CD4-positive, alpha-beta T cell treated with Interleukin-4 for 1 hour (primary cell): Measurements from ENCODE around the gene SEMA3E.
"Not testable (repeated sequence)": the region's sequence is repeated elsewhere in the genome, so short reads cannot be mapped to it uniquely, and the experiment has no call there.

Experiments used
- DNase-seq, 2 donors: peaks; one replicate each; pipeline ENCODE4 v3.0.0-alpha.2; 2020 to 2022

Gene SEMA3E

DNA sequence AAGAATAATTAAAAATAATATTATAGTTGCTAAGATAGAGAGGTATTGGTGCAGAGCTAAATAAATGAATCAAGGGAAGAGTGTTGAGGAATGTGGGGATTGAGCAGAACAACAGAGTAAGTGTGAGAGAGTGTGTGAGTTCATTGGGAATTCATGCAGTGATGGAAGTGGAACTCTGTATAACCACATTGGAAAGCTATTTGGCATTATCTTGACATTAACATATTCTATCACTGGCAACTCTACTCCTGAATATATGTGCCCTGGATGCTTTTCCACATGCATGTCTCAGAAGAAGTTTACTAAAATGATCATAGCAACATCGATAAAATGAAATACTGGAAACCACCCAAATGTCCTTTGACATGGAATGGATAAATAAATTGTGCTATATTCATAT lies 164.1 kb downstream of the SEMA3E start:
- no peak for DNase-seq

DNA sequence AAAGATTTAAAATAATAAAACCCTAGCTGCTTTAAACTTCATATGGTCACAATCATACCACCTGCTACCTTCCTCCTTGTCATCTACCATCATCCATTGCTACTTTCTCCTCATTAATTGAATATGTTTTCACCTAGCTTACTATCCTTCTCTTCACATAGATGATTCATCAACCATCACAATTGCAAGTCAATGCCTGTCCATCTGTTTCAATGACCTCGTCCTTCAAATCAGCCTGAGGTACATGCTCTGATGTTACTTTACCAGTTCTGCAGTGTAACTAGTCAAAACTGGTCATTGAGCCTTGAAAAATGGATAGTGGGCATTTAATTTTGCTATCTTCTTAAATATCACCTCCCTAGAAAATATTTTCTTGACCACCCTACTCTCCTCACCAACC lies 164.7 kb downstream of the SEMA3E start:
- DNase-seq, result no peak

GRCh38 chr7:83478616-83479015 lies 170.3 kb downstream of the SEMA3E start:
- no peak for DNase-seq

- DNase-seq, result no peak
Observed at GRCh38 chr7:83476511-83477050, 172.4 kb downstream of the SEMA3E start.

DNA sequence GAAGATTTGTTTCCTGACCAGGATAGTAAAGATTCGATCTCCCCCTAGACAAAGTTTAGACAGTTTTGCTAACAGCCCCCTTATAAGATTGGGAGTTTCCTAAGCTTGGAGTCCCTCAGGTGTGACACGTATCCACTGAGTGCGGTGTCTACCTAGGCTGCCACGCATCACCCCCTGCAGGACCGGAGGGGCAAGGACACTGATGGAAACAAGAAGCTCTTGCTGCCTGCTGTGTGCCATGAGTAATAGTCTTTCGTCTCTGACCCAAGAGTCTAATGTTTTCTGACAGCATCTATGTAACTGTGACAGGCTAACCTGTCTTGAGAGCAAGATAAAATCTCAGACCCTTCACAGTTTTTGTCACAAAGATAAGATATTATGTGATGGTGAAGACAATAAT lies 173.5 kb downstream of the SEMA3E start:
- DNase-seq, result no peak

- DNase-seq, result no peak
Observed at GRCh38 chr7:83472376-83472775, 176.6 kb downstream of the SEMA3E start.

DNA sequence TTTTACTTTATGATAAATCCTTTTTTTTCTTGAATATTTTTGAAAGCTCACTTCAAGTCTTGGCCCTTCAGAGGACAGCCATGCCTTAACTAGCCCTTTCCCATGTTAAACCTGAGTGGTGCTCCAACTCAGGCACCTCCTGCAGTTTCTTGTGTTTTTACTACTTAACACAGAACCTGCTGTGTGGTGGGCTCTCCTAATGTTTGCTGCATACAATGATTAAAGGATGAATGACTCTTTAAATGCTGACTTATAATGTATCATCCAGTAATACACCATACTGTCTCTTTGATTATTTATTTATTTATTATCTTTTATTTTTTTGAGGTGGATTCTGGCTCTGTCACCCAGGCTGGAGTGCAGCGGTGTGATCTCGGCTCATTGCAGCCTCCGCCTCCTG lies 179.4 kb downstream of the SEMA3E start:
- no peak for DNase-seq

DNA sequence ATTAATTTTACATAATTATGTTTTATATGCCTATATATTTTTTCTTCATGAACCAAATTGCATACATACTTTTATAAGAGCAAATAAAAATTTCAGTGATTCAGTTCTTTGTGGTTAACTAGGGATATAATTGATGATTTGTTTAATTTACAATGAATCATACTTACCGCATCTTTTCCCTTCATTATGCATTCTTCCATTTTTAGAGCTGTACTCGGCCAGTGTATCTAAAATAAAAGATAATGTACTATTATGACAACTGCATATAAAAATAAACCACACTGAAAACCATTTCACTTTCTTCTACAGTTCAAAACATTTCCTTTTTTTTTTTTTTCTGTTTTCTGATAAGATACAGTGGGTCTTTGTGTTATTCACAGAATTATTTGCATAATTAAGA lies 179.9 kb downstream of the SEMA3E start:
- no peak for DNase-seq

GRCh38 chr7:83468251-83468739 lies 180.6 kb downstream of the SEMA3E start:
- DNase-seq, result no peak

- no peak for DNase-seq
Observed at GRCh38 chr7:83467493-83467892, 181.4 kb downstream of the SEMA3E start.

GRCh38 chr7:83466956-83467355 lies 182.0 kb downstream of the SEMA3E start:
- DNase-seq, result no peak

DNA sequence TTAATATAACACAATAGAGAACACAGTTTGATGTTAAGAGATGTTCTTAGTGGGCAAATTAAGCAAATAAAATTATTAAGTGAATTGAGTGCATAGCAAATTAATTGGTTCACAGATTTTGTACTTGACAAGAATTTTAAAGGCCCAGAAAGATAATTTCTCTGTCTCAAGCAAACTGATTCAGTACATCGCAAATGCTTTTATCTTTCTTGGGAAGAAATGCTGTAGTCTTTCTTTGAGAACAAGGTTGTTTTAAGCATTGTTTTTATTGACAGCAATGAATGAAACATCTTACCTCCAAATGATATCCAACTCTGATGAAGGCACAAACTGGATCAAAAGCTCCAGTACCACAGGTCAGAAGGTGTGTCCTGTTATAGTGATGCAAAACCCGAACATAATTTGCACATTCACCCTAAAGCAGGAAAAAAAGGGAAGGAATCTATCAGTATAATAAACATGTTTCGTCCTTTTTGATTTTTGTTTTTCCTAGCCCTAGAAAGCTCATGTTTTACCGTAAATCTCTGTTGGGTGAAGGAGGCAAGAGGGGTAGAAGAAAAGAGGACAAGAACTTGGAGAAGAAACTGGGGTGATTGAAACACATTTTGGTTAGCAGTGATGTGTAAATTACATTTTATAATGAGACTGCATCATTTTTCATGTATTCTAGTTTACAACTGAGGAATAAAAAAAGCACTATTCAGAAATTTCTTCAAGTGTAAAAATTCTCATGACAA lies 182.6 kb downstream of the SEMA3E start:
- DNase-seq, result no peak

GRCh38 chr7:83465643-83466042 lies 183.3 kb downstream of the SEMA3E start:
- DNase-seq, result no peak

- DNase-seq, result not testable (repeated sequence)
Observed at GRCh38 chr7:83461820-83462219, 187.1 kb downstream of the SEMA3E start.

- DNase-seq, result not testable (repeated sequence)
Observed at GRCh38 chr7:83459930-83460653, 188.8 kb downstream of the SEMA3E start.

- not testable (repeated sequence) for DNase-seq
Observed at GRCh38 chr7:83459101-83459929, 189.6 kb downstream of the SEMA3E start.

GRCh38 chr7:83457022-83457892 lies 191.7 kb downstream of the SEMA3E start:
- DNase-seq, result no peak

DNA sequence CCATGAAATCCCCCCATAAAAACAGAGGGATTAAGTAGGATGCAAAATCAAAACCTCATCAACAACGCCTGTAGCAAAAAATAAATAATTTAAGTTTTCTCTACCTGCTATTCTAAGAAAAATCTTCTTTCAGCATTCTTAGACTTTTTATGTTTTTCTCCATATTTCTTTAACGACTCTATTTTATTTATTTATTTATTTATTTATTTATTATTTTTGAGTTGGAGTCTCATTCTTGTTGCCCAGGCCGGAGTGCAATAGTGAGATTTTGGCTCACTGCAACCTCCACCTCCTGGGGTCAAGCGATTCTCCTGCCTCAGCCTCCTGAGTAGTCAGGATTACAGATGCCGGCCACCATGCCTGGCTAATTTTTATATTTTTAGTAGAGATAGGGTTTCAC lies 192.5 kb downstream of the SEMA3E start:
- DNase-seq, result no peak

GRCh38 chr7:83455612-83456011 lies 193.3 kb downstream of the SEMA3E start:
- DNase-seq, result no peak

DNA sequence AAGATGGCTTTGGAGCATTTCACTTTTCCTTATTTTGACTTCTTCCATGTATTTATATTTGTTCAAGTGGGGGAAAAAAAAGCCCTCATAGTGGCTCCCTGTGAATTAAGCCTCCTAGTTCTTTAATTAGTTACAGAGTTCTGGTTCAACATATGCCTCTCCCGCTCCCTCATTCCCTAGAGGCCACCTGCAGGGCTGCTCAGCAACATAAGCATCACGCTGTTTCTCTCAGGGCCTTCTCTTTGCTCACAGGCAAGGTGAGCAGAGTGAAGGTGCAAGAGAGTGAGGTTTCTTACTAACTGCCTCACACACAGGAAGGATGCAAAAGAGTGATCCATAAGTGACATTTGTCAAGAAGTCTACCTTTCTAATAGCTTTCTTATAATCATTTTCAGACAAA lies 196.7 kb downstream of the SEMA3E start:
- DNase-seq, result no peak

DNA sequence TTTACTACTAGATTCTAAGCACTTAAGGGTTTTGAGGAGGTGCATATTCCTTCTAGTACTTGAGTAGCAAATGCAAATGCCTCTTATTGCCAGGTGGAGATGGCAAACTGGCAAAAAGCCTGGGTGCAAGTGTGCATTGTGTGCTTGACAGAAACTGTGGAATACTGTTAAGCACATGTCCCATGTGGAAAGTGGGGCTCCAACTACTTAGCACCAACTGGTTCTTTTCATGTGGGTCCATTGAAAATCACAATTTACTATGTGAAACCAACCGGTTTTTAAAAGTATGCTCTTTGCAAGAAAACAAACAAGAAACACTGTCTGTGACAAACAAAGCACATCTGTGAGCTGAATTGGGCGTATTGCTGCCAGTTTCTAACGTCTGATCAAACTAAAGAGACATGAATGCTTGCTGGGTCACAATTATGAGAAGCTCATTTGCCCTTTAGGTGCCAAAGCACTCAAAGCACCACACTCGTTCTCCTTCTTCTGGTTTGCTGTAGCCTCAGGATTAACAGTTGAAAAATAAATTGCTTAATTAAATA lies 197.4 kb downstream of the SEMA3E start:
- DNase-seq, result no peak

DNA sequence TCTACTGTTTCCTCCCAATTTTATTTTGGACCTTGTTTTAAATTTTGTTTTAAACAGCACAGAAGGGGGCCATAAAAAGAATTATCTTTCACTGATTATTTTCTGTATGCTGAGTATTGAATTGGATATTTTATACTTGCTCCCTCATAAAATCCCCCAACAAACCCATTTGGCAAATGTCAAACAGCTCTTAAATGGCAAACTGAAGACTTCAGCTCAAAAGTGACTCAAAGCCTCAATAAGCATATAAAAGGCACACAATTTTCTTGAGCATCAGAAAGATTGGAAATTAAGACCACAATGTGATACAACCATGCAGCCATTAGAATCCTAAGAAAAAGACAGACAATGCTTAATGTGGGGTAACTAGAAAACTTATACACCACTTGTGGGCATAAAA lies 199.2 kb downstream of the SEMA3E start:
- DNase-seq, result no peak
